Subcutaneous adipose tissue (tissue), 4 donors: ENCODE measurements around the gene MUC12. TPM values are rescaled to one million over a fixed set of nuclear protein-coding genes. Genes with fewer than 3 reads are reported as not detected.

Experiments used
- CTCF ChIP-seq: fragments of 450-650 bp; IDR thresholded peaks from one replicate; pipeline ENCODE4 v1.5.1; 2016; ENCODE audit warnings: low read depth, mild to moderate bottlenecking, control low read depth, antibody characterized with exemption, moderate library complexity
- total RNA-seq, 4 donors: library from RNA; depleted of rRNA; stranded (reverse); fragments of >200 nt; gene quantifications; one replicate each; pipeline ENCODE4 v1.1.0, GENCODE V29; 2016

Gene MUC12
- total RNA-seq, 4 donors from 2014 or later = under 0.01 to 0.34 (median 0.08) TPM

DNA sequence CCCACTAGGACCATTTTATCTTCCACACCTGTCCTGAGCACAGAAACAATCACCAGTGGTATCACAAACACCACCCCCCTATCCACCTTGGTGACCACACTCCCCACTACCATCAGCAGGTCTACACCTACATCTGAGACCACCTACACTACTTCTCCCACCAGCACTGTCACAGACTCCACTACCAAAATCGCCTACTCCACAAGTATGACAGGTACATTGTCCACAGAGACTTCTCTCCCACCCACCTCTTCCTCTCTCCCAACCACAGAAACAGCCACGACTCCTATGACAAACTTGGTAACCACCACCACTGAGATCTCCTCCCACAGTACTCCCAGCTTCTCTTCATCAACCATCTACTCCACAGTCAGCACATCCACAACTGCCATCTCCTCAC lies 16.7 kb upstream of the MUC12 start:
- no peak for TF ChIP-seq CTCF

- no peak for TF ChIP-seq CTCF
These were observed 11.4 kb upstream of the MUC12 start for GRCh38 chr7:100957832-100958421.

GRCh38 chr7:100959894-100960293 lies 9.5 kb upstream of the MUC12 start:
- no peak for TF ChIP-seq CTCF

DNA sequence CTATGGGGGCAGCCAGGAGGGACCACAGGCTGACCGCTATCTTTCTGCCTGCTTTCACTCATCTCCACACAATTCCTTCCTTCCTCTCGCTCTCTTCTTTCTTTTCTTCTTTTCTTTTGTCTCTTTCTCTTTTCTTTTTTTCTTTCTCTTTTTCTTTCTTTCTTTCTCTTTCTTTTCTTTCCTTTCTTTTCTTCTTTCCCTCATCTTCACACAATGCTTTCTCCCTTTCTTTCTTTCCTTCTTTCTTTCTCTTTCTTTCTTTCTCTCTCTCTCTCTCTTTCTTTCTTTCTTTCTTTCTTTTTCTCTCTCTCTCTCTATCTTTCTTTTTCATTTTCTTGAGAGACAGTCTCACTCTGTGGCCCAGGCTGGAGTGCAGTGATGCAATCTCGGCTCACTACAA lies 6.8 kb upstream of the MUC12 start:
- no peak for TF ChIP-seq CTCF

GRCh38 chr7:100963386-100963785 lies 6.0 kb upstream of the MUC12 start:
- TF ChIP-seq CTCF = no peak

DNA sequence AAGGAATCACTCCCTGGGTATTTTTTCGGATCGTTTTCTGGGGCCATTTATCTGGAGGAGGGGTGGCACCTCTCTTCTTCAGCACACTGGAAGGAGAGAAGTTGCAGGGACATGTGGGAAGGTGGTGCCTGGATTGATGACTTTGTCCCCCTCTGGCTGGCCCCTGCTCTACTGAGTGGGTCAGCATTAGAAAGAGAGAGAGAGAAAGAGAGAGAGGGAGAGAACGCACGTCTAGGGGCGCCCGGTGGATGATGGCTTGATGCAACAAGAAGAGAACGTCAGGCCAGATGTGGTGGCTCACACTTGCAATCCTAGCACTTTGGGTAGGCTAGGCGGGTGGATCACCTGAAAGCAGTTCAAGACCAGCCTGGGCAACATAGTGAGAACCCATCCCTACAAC lies 5.5 kb upstream of the MUC12 start:
- TF ChIP-seq CTCF = no peak

- no peak for TF ChIP-seq CTCF
These were observed 4.7 kb upstream of the MUC12 start for GRCh38 chr7:100964630-100965029.
